Measurements from ENCODE around the gene PARP8.
"Not testable (repeated sequence)": the region's sequence is repeated elsewhere in the genome, so short reads cannot be mapped to it uniquely, and the experiment has no call there.

PARP8 gene

DNA sequence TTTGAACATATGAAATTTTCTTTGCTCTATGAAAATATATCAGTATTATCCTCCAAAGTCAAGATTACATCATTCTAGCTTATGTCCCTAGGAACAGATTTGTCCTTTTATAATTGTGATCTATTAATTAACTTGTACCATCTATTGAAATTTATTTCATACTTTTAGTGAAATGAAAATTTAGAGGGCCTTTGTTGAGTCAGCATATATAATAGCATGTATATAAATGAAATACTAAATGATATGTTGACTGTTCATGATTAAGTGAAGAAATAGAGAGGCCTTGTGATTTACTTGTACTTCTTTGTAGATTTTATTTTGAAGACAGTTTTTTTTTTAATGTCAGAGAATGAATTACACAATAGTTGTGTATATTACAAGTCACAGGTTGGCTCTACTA lies 86.4 kb downstream of the PARP8 start:
- no peaks in the 10 kb centered on the region for H3K27me3 ChIP-seq (replicated peaks; ENCODE audit: control insufficient read depth, insufficient read depth, low read length)
- H3K4me3 ChIP-seq (ENCODE audit: low read length), result no peak overlapping the region
- H3K36me3 ChIP-seq (ENCODE audit: control insufficient read depth, insufficient read depth, low read length, severe bottlenecking), result no peaks in the 10 kb centered on the region
- no peaks in the 10 kb centered on the region for H3K9me3 ChIP-seq (ENCODE audit: control insufficient read depth, low read length)
- DNase-seq (ENCODE audit: low read depth), result no peak
- H3K9ac ChIP-seq (ENCODE audit: low read length), result no peak overlapping the region
- no peaks in the 10 kb centered on the region for H3K4me1 ChIP-seq (ENCODE audit: control insufficient read depth, insufficient read depth, low read length)

DNA sequence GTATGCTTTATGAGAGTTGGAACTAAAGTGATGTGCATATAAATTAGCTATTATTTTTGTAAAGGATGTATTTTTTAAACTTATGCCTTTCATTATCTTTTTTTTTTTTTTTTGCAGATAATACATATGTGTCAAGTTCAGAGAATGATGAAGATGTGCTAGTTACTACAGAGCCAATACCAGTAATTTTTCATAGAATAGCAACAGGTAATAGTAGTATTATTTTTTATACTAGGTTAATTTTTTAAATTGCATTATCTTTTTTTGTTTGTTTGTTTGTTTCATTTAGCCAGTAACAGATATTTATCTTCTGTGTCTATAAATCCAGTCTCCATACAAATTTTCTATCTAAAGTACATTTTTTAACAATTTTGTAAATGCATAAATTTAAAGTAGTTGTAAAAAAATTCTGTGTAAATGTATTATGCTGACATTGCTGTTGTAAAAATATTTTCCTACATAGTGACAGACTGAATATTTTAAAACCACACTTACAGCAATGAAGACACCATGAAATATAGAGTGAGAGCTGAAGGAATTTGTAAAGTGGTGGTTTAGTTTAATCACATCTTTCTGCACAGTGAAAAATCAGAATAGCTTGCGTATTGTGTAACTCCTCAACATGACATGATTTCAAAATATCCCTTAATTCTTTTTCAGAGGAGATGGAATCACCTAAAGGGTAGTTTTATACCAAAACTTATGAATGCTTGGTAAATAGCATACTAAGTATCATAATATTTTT lies 93.3 kb downstream of the PARP8 start:
- peaks cover 4% of the 10 kb centered on the region for H3K4me1 ChIP-seq (ENCODE audit: control insufficient read depth, insufficient read depth, low read length)
- DNase-seq (ENCODE audit: low read depth), result no peak
- no peaks in the 10 kb centered on the region for H3K9me3 ChIP-seq (ENCODE audit: control insufficient read depth, low read length)
- H3K36me3 ChIP-seq (ENCODE audit: control insufficient read depth, insufficient read depth, low read length, severe bottlenecking), result peaks cover 10% of the 10 kb centered on the region
- H3K4me3 ChIP-seq (ENCODE audit: low read length), result no peak overlapping the region
- no peak overlapping the region for H3K9ac ChIP-seq (ENCODE audit: low read length)
- H3K27me3 ChIP-seq (replicated peaks; ENCODE audit: control insufficient read depth, insufficient read depth, low read length), result no peaks in the 10 kb centered on the region

DNA sequence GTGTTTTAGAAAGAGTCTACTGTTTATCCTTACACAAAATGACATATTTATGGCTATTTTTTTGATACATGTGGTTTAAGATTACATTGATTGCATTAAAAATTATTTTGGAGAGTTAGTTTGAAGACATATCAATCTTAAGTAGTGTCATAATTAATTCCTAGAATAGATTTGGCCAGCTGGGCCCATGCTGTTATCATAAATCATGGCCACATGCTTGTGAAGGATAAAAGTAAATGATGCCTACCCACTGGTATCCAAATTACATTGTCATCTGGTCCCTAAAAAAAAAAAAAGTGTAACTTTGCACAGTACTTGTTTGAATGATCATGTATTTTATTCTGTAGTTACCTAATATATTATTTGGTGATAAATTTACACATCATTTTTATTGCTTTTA lies 96.9 kb downstream of the PARP8 start:
- no peak for DNase-seq (ENCODE audit: low read depth)
- no peaks in the 10 kb centered on the region for H3K27me3 ChIP-seq (replicated peaks; ENCODE audit: control insufficient read depth, insufficient read depth, low read length)
- no peak overlapping the region for H3K4me3 ChIP-seq (ENCODE audit: low read length)
- peaks cover 12% of the 10 kb centered on the region for H3K36me3 ChIP-seq (ENCODE audit: control insufficient read depth, insufficient read depth, low read length, severe bottlenecking)
- no peaks in the 10 kb centered on the region for H3K9me3 ChIP-seq (ENCODE audit: control insufficient read depth, low read length)
- H3K9ac ChIP-seq (ENCODE audit: low read length), result no peak overlapping the region
- peaks cover 15% of the 10 kb centered on the region for H3K4me1 ChIP-seq (ENCODE audit: control insufficient read depth, insufficient read depth, low read length)

DNA sequence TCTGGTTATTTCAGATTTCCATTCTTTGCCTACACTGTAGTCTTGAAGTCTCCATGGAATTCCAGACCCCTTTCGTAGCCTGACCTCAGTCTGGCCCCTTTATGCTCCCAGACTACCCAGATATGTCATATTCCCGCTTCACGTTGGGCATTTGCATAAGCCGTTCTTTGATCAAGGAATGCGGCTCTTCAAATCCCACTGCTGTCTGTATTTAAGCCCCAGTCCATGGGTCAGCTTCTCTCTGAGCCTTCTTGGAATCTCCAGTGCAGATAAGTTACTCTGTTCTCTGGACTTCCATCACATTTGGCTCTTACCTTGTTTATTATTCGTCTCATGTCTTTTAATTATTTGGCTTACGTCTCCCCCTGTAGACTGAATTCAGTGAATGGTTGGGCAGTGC lies 97.4 kb downstream of the PARP8 start:
- H3K4me1 ChIP-seq (ENCODE audit: control insufficient read depth, insufficient read depth, low read length), result peaks cover 15% of the 10 kb centered on the region
- no peaks in the 10 kb centered on the region for H3K27me3 ChIP-seq (replicated peaks; ENCODE audit: control insufficient read depth, insufficient read depth, low read length)
- no peaks in the 10 kb centered on the region for H3K9me3 ChIP-seq (ENCODE audit: control insufficient read depth, low read length)
- H3K36me3 ChIP-seq (ENCODE audit: control insufficient read depth, insufficient read depth, low read length, severe bottlenecking), result peaks cover 12% of the 10 kb centered on the region
- H3K4me3 ChIP-seq (ENCODE audit: low read length), result no peak overlapping the region
- H3K9ac ChIP-seq (ENCODE audit: low read length), result no peak overlapping the region
- DNase-seq (ENCODE audit: low read depth), result no peak

DNA sequence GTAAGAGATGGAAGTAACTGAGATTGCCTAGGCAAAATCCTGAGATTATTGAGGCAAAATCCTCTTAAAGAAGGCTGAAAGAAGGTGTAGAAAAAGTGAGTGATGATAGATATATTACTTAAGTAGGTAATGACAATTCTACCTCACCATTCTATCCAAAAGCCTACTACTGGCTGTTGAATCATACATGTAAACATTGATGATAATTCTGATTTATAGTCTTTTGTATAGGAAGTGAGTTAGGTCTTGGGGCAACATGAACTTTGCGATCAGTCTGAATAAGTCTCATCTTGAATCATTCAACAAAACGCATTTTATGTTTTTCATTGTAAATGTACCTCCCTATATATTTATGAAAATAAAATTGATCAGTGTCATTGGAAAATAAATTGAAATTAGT lies 99.6 kb downstream of the PARP8 start:
- Histone ChIP-seq H3K9ac (ENCODE audit: low read length) (no peak overlapping the region), H3K27me3 (replicated peaks; ENCODE audit: control insufficient read depth, insufficient read depth, low read length) (no peaks in the 10 kb centered on the region), H3K4me1 (ENCODE audit: control insufficient read depth, insufficient read depth, low read length) (peaks cover 11% of the 10 kb centered on the region), H3K36me3 (ENCODE audit: control insufficient read depth, insufficient read depth, low read length, severe bottlenecking) (peaks cover 12% of the 10 kb centered on the region), H3K4me3 (ENCODE audit: low read length) (no peak overlapping the region), H3K9me3 (ENCODE audit: control insufficient read depth, low read length) (no peaks in the 10 kb centered on the region)
- DNase-seq (ENCODE audit: low read depth), result no peak

DNA sequence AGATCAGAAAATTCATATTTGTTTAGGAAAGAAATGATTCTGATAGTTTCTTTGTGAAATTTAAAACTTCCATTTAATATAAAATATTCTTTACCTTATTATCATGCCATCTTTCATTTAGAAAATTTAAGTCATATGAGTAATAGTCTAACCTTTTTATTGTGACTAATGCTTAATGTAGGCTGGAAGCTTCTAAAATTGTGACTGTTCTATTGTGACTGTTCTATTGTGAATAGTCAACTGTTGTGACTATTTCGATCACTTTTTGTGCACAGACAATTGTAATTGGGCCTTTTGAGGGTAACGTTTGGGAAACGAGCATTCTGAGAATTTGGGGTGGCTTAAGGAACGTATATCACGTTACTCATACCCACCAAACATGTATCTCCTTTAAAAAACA lies 100.0 kb downstream of the PARP8 start:
- no peak for DNase-seq (ENCODE audit: low read depth)
- H3K9me3 ChIP-seq (ENCODE audit: control insufficient read depth, low read length), result no peaks in the 10 kb centered on the region
- no peak overlapping the region for H3K9ac ChIP-seq (ENCODE audit: low read length)
- no peaks in the 10 kb centered on the region for H3K27me3 ChIP-seq (replicated peaks; ENCODE audit: control insufficient read depth, insufficient read depth, low read length)
- H3K36me3 ChIP-seq (ENCODE audit: control insufficient read depth, insufficient read depth, low read length, severe bottlenecking), result peaks cover 12% of the 10 kb centered on the region
- no peak overlapping the region for H3K4me3 ChIP-seq (ENCODE audit: low read length)
- peaks cover 11% of the 10 kb centered on the region for H3K4me1 ChIP-seq (ENCODE audit: control insufficient read depth, insufficient read depth, low read length)

DNA sequence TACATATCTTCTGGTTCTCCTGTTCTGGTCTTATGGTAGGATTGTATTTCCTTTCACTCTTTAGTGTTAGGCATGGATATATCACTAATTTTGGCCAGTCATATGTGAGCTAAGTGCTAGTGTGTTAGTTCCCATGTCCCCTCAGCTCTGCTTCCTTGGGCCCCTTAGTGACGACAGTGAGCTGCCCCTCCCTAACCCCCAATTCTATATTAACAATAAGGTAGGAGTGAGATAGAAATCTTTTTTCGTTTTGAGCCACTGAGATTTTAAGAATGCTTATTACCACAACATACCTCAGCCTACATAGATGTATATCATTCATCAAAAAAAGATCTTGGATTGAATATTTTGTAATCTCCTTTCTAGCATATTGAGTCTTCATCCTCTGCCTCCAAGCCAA lies 100.5 kb downstream of the PARP8 start:
- no peaks in the 10 kb centered on the region for H3K27me3 ChIP-seq (replicated peaks; ENCODE audit: control insufficient read depth, insufficient read depth, low read length)
- H3K9me3 ChIP-seq (ENCODE audit: control insufficient read depth, low read length), result no peaks in the 10 kb centered on the region
- peaks cover 12% of the 10 kb centered on the region for H3K36me3 ChIP-seq (ENCODE audit: control insufficient read depth, insufficient read depth, low read length, severe bottlenecking)
- no peak overlapping the region for H3K4me3 ChIP-seq (ENCODE audit: low read length)
- no peak overlapping the region for H3K9ac ChIP-seq (ENCODE audit: low read length)
- H3K4me1 ChIP-seq (ENCODE audit: control insufficient read depth, insufficient read depth, low read length), result peaks cover 11% of the 10 kb centered on the region
- no peak for DNase-seq (ENCODE audit: low read depth)

DNA sequence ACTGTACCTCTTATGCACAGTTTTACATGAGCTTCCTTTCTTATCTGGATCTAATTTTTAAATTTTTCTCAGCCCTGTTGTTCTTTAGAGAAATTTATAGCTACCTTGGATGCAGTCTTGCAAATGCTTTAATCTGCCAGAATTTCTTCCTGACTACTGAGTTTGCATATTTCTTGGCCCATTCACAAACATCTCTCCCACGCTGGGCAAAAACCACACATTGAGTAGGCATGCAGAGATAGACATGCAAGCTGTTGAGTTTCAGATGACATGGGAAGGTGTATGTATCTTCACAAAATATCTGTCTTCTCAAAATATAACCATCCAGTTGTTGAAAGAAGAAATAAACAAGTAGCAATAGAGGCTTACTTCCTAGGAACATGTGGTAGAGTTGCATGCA lies 101.2 kb downstream of the PARP8 start:
- H3K9me3 ChIP-seq (ENCODE audit: control insufficient read depth, low read length), result no peaks in the 10 kb centered on the region
- H3K4me3 ChIP-seq (ENCODE audit: low read length), result no peak overlapping the region
- DNase-seq (ENCODE audit: low read depth), result peak; percentile 6
- H3K27me3 ChIP-seq (replicated peaks; ENCODE audit: control insufficient read depth, insufficient read depth, low read length), result no peaks in the 10 kb centered on the region
- peaks cover 12% of the 10 kb centered on the region for H3K36me3 ChIP-seq (ENCODE audit: control insufficient read depth, insufficient read depth, low read length, severe bottlenecking)
- H3K4me1 ChIP-seq (ENCODE audit: control insufficient read depth, insufficient read depth, low read length), result peaks cover 11% of the 10 kb centered on the region
- H3K9ac ChIP-seq (ENCODE audit: low read length), result no peak overlapping the region

DNA sequence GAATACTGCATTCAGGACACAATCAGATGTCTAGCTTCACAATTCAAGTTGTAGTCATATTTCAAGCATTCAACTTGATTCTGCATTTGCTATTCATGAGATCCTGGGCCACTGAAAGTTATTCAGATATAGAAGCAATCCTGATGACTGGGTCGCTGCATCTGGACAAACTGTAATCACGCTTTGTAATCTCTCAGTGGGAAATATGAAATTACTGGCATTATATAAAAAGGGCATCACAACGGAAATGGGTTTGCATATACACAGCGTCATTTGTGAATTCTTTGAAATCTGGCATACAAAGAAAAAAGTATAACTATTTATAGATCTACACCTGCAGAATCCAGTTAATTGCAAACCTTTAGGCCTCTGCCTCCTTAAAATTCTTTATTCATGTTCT lies 102.2 kb downstream of the PARP8 start:
- Histone ChIP-seq H3K4me1 (ENCODE audit: control insufficient read depth, insufficient read depth, low read length) (peaks cover 11% of the 10 kb centered on the region), H3K4me3 (ENCODE audit: low read length) (no peak overlapping the region), H3K9me3 (ENCODE audit: control insufficient read depth, low read length) (peaks cover 3% of the 10 kb centered on the region), H3K27me3 (replicated peaks; ENCODE audit: control insufficient read depth, insufficient read depth, low read length) (no peaks in the 10 kb centered on the region), H3K9ac (ENCODE audit: low read length) (no peak overlapping the region), H3K36me3 (ENCODE audit: control insufficient read depth, insufficient read depth, low read length, severe bottlenecking) (peaks cover 7% of the 10 kb centered on the region)
- DNase-seq (ENCODE audit: low read depth), result no peak

DNA sequence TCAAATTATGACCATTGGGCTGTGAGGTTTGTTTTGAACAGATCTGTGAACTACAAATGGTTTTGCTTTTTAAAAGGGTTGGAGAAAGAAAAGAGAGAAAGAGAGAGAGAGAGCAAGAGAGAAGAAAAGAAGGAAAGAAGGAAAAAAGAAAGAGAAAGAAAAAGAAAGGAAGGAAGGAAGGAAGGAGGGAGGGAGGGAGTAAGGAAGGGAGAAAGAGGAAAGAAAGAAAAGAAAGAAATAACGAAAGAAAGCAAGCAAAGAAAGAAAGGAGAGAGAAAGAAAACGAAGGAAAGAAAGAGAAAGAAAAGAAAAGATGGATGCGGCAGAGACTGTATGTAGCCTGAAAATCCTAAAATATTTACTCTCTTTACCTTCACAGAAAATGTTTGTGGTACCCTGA lies 104.0 kb downstream of the PARP8 start:
- H3K9ac ChIP-seq (ENCODE audit: low read length), result no peak overlapping the region
- no peaks in the 10 kb centered on the region for H3K27me3 ChIP-seq (replicated peaks; ENCODE audit: control insufficient read depth, insufficient read depth, low read length)
- H3K36me3 ChIP-seq (ENCODE audit: control insufficient read depth, insufficient read depth, low read length, severe bottlenecking), result peaks cover 3% of the 10 kb centered on the region
- peaks cover 9% of the 10 kb centered on the region for H3K4me1 ChIP-seq (ENCODE audit: control insufficient read depth, insufficient read depth, low read length)
- no peak for DNase-seq (ENCODE audit: low read depth)
- no peak overlapping the region for H3K4me3 ChIP-seq (ENCODE audit: low read length)
- H3K9me3 ChIP-seq (ENCODE audit: control insufficient read depth, low read length), result peaks cover 3% of the 10 kb centered on the region

DNA sequence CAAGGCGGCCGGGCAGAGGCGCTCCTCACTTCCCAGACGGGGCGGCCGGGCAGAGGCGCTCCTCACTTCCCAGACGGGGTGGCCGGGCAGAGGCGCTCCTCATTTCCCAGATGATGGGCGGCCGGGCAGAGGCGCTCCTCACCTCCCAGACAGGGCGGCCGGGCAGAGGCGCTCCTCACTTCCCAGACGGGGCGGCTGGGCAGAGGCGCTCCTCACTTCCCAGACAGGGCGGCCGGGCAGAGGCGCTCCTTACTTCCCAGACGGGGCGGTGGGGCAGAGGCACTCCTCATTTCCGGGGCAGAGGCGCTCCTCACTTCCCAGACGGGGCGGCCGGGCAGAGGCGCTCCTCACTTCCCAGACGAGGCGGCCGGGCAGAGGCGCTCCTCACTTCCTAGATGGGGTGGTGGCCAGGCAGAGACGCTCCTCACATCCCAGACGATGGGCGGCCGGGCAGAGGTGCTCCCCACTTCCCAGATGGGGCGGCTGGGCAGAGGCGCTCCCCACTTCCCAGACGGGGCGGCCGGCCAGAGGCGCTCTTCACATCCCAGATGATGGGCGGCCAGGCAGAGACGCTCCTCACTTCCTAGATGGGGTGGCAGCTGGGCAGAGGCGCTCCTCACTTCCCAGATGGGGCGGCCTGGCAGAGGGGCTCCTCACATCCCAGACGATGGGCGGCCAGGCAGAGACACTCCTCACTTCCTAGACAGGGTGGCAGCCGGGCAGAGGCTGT lies 108.2 kb downstream of the PARP8 start:
- not testable (repeated sequence) for H3K27me3 ChIP-seq (replicated peaks; ENCODE audit: control insufficient read depth, insufficient read depth, low read length); DNase-seq (ENCODE audit: low read depth); H3K36me3 ChIP-seq (ENCODE audit: control insufficient read depth, insufficient read depth, low read length, severe bottlenecking)

More for the DNA sequence above, 108.2 kb downstream of the PARP8 start:
- not testable (repeated sequence) for H3K4me3 ChIP-seq (ENCODE audit: low read length); H3K9me3 ChIP-seq (ENCODE audit: control insufficient read depth, low read length); H3K9ac ChIP-seq (ENCODE audit: low read length); H3K4me1 ChIP-seq (ENCODE audit: control insufficient read depth, insufficient read depth, low read length)
